ENCODE measurements around the gene COPG1.

The COPG1 gene

GRCh38 chr3:129326595-129326994 is 77.2 kb downstream of the COPG1 start:
- H3K27me3 ChIP-seq (ENCODE audit: insufficient read depth, low read length): no peaks in the 10 kb centered on the region
- no peak overlapping the region for H3K4me3 ChIP-seq (ENCODE audit: low read length)
- H3K9ac ChIP-seq (ENCODE audit: low read depth, low read length): no peak overlapping the region
- H3K27ac ChIP-seq (ENCODE audit: low read depth, low read length): no peak overlapping the region
- no peaks in the 10 kb centered on the region for H3K9me3 ChIP-seq (ENCODE audit: insufficient read depth, low read depth, low read length)
- 94% methylated on average over 11 of the region's 11 CpGs for WGBS
- H3K4me1 ChIP-seq (ENCODE audit: insufficient read depth, low read length): no peaks in the 10 kb centered on the region
- H3K36me3 ChIP-seq (ENCODE audit: insufficient read depth, low read length): peaks cover 3% of the 10 kb centered on the region; the same call in 1 of the 2 replicates

All from HUES64 (cell line).